ENCODE measurements around the gene HTR3B.
"Not testable (repeated sequence)": the region's sequence is repeated elsewhere in the genome, so short reads cannot be mapped to it uniquely, and the experiment has no call there.

The HTR3B gene

GRCh38 chr11:113908098-113908497 lies 3.5 kb downstream of the HTR3B start:
- TF ChIP-seq CTCF (conservative IDR thresholded peaks at IDR 0.05; ENCODE audit: control insufficient read depth, insufficient read depth, low read depth, low read length), result no peak
- no peak overlapping the region for H3K4me3 ChIP-seq (ENCODE audit: control insufficient read depth, low read depth, low read length)
- no peak for DNase-seq (ENCODE audit: low read depth)

- not testable (repeated sequence) for H3K4me3 ChIP-seq (ENCODE audit: control insufficient read depth, low read depth, low read length); DNase-seq (ENCODE audit: low read depth)
Measured at GRCh38 chr11:113911491-113911890, 6.9 kb downstream of the HTR3B start.

- TF ChIP-seq CTCF (conservative IDR thresholded peaks at IDR 0.05; ENCODE audit: control insufficient read depth, insufficient read depth, low read depth, low read length), result no peak
- no peak overlapping the region for H3K4me3 ChIP-seq (ENCODE audit: control insufficient read depth, low read depth, low read length)
- DNase-seq (ENCODE audit: low read depth), result no peak
Measured at GRCh38 chr11:113923572-113923971, 19.0 kb downstream of the HTR3B start.

- no peak for TF ChIP-seq CTCF (conservative IDR thresholded peaks at IDR 0.05; ENCODE audit: control insufficient read depth, insufficient read depth, low read depth, low read length)
- DNase-seq (ENCODE audit: low read depth), result peak; percentile 16
- no peak overlapping the region for H3K4me3 ChIP-seq (ENCODE audit: control insufficient read depth, low read depth, low read length)
Measured at GRCh38 chr11:113926273-113927197, 21.9 kb downstream of the HTR3B start.

- no peak overlapping the region for H3K4me3 ChIP-seq (ENCODE audit: control insufficient read depth, low read depth, low read length)
- no peak for DNase-seq (ENCODE audit: low read depth)
- no peak for TF ChIP-seq CTCF (conservative IDR thresholded peaks at IDR 0.05; ENCODE audit: control insufficient read depth, insufficient read depth, low read depth, low read length)
Measured at GRCh38 chr11:113928311-113928710, 23.7 kb downstream of the HTR3B start.

- no peak overlapping the region for H3K4me3 ChIP-seq (ENCODE audit: control insufficient read depth, low read depth, low read length)
- no peak for DNase-seq (ENCODE audit: low read depth)
- TF ChIP-seq CTCF (conservative IDR thresholded peaks at IDR 0.05; ENCODE audit: control insufficient read depth, insufficient read depth, low read depth, low read length), result no peak
Measured at GRCh38 chr11:113932788-113933187, 28.2 kb downstream of the HTR3B start.

- H3K4me3 ChIP-seq (ENCODE audit: control insufficient read depth, low read depth, low read length); DNase-seq (ENCODE audit: low read depth): not testable (repeated sequence)
Measured at GRCh38 chr11:113934193-113934592, 29.6 kb downstream of the HTR3B start.

- TF ChIP-seq CTCF (conservative IDR thresholded peaks at IDR 0.05; ENCODE audit: control insufficient read depth, insufficient read depth, low read depth, low read length), result no peak
- H3K4me3 ChIP-seq (ENCODE audit: control insufficient read depth, low read depth, low read length), result no peak overlapping the region
- DNase-seq (ENCODE audit: low read depth), result no peak
Measured at GRCh38 chr11:113934761-113935160, 30.2 kb downstream of the HTR3B start.
